Loucy (cell line): ENCODE data around the gene PKHD1.

Experiments
- H2AFZ ChIP-seq: fragments of 200-600 bp; sonication (generic); 2 replicates; pipeline ENCODE4 v1.6.0; 2016; ENCODE audit warnings: antibody characterized with exemption, mild to moderate bottlenecking, low read length, moderate library complexity
- H3F3A ChIP-seq: fragments of 200-600 bp; 2 replicates; pipeline ENCODE4 v1.6.0; 2016; ENCODE audit warnings: antibody characterized with exemption, low read depth, mild to moderate bottlenecking
- H3K27me3 ChIP-seq: fragments of 200-600 bp; sonication (generic); 2 replicates; pipeline ENCODE4 v1.6.1; 2014; ENCODE audit warnings: low read length, mild to moderate bottlenecking; ENCODE audit not compliant: insufficient read depth, poor library complexity, severe bottlenecking
- H3K36me3 ChIP-seq: fragments of 200-600 bp; sonication (generic); 2 replicates; pipeline ENCODE4 v1.6.1; 2016; ENCODE audit warnings: low read length; ENCODE audit not compliant: insufficient read depth
- H3K4me1 ChIP-seq: fragments of 200-600 bp; sonication (generic); 2 replicates; pipeline ENCODE4 v1.5.1; 2014; ENCODE audit warnings: low read length, mild to moderate bottlenecking; ENCODE audit not compliant: insufficient read depth, poor library complexity, severe bottlenecking
- H3K4me2 ChIP-seq: fragments of 200-600 bp; sonication (generic); 2 replicates; pipeline ENCODE4 v1.6.0; 2014; ENCODE audit warnings: antibody characterized with exemption, low read length, low read depth, mild to moderate bottlenecking; ENCODE audit not compliant: poor library complexity, severe bottlenecking
- H3K4me3 ChIP-seq: fragments of 200-600 bp; sonication (generic); 2 replicates; pipeline ENCODE4 v1.5.1; 2014; ENCODE audit warnings: low read length, mild to moderate bottlenecking, mixed read lengths; ENCODE audit not compliant: poor library complexity, severe bottlenecking
- H3K79me2 ChIP-seq: fragments of 200-600 bp; sonication (generic); 2 replicates; pipeline ENCODE4 v1.6.1; 2014; ENCODE audit warnings: low read length; ENCODE audit not compliant: insufficient read depth
- H3K9ac ChIP-seq: fragments of 200-600 bp; sonication (generic); 2 replicates; pipeline ENCODE4 v1.6.0; 2014; ENCODE audit warnings: mild to moderate bottlenecking, low read depth, low read length, moderate library complexity; ENCODE audit not compliant: poor library complexity, severe bottlenecking
- H3K9me2 ChIP-seq: fragments of 200-600 bp; sonication (generic); replicated peaks from 2 replicates; pipeline ENCODE4 v1.6.1; 2016; ENCODE audit warnings: low read depth, low read length, mixed read lengths
- H3K9me3 ChIP-seq: fragments of 200-600 bp; sonication (generic); 2 replicates; pipeline ENCODE4 v1.6.1; 2014; ENCODE audit warnings: mild to moderate bottlenecking, antibody characterized with exemption, low read length, low read depth; ENCODE audit not compliant: insufficient read depth
- H4K20me1 ChIP-seq: fragments of 200-600 bp; sonication (generic); 2 replicates; pipeline ENCODE4 v1.6.0; 2014; ENCODE audit warnings: antibody characterized with exemption, low read length, mild to moderate bottlenecking; ENCODE audit not compliant: insufficient read depth, poor library complexity, severe bottlenecking
- EZH2phosphoT487 ChIP-seq: fragments of 200-600 bp; IDR thresholded peaks from 2 replicates; pipeline ENCODE4 v1.6.1; 2018; ENCODE audit warnings: antibody characterized with exemption, mild to moderate bottlenecking, moderate library complexity, borderline replicate concordance
- TF ChIP-seq, protein P1 (sequence below): fragments of 200-600 bp; sonication (generic); conservative IDR thresholded peaks from 2 replicates; pipeline ENCODE4 v1.5.1; 2014; ENCODE audit warnings: mild to moderate bottlenecking, antibody characterized with exemption, low read length

Gene PKHD1

DNA sequence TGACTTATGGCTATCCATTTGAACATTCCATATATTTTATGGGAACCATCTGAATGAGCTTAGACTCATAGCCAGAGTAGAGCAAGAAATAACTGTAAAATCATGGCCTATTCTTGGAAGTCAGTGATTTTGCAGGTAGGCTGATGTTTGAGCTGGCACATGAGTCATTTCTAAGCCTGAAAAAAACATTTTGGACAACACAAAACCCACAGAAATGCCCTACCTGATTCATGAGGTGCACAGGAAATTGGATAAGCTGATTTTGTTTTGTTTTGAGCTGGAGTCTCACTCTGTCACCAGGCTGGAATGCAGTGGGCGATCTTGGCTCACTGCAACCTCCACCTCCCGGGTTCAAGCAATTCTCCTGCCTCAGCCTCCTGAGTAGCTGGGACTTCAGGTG is 443.0 kb downstream of the PKHD1 start:
- no peaks in the 10 kb centered on the region for H3K9me2 ChIP-seq
- no peak overlapping the region for H3K4me2 ChIP-seq
- no peaks in the 10 kb centered on the region for H3K36me3 ChIP-seq
- TF ChIP-seq EZH2phosphoT487: no peak
- TF ChIP-seq, protein P1, sequence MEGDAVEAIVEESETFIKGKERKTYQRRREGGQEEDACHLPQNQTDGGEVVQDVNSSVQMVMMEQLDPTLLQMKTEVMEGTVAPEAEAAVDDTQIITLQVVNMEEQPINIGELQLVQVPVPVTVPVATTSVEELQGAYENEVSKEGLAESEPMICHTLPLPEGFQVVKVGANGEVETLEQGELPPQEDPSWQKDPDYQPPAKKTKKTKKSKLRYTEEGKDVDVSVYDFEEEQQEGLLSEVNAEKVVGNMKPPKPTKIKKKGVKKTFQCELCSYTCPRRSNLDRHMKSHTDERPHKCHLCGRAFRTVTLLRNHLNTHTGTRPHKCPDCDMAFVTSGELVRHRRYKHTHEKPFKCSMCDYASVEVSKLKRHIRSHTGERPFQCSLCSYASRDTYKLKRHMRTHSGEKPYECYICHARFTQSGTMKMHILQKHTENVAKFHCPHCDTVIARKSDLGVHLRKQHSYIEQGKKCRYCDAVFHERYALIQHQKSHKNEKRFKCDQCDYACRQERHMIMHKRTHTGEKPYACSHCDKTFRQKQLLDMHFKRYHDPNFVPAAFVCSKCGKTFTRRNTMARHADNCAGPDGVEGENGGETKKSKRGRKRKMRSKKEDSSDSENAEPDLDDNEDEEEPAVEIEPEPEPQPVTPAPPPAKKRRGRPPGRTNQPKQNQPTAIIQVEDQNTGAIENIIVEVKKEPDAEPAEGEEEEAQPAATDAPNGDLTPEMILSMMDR: no peak
- no peaks in the 10 kb centered on the region for H3K4me1 ChIP-seq
- no peaks in the 10 kb centered on the region for H3K27me3 ChIP-seq
- no peak overlapping the region for H3K9ac ChIP-seq
- no peak overlapping the region for H3K4me3 ChIP-seq
- no peaks in the 10 kb centered on the region for H3K79me2 ChIP-seq
- H2AFZ ChIP-seq: no peak overlapping the region
- H4K20me1 ChIP-seq: no peaks in the 10 kb centered on the region
- no peaks in the 10 kb centered on the region for H3F3A ChIP-seq
- no peaks in the 10 kb centered on the region; the same call in 1 of the 2 replicates for H3K9me3 ChIP-seq

DNA sequence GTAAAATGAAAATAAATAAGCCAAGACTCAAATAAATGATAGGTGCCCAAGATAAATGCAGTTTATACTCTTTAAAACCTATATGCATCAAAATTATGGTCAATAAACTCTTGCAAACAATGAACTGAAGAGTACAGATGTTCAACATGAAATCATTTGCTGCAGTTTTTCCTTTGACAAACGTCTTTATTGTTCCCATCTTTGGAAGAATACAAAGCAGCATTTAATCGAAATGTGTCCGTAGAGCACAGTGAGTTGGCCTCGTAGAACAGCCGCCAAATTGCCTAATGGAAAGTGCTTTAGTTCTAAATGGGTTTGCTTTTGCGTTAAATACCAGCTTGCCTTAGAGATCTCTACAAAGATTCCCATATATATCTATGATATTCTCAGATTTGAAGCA is 447.4 kb downstream of the PKHD1 start:
- H3F3A ChIP-seq: no peaks in the 10 kb centered on the region

GRCh38 chr6:51633424-51633823 is 454.0 kb downstream of the PKHD1 start:
- no peaks in the 10 kb centered on the region for H3K4me1 ChIP-seq
- no peaks in the 10 kb centered on the region for H3F3A ChIP-seq
- H3K36me3 ChIP-seq: no peaks in the 10 kb centered on the region
- H3K9me3 ChIP-seq: no peaks in the 10 kb centered on the region
- H4K20me1 ChIP-seq: no peaks in the 10 kb centered on the region
- H3K27me3 ChIP-seq: no peaks in the 10 kb centered on the region
- no peak overlapping the region for H3K9ac ChIP-seq
- H2AFZ ChIP-seq: no peak overlapping the region
- no peak overlapping the region for H3K4me3 ChIP-seq
- H3K9me2 ChIP-seq: no peaks in the 10 kb centered on the region
- TF ChIP-seq, protein P1: no peak
- no peak for TF ChIP-seq EZH2phosphoT487
- H3K4me2 ChIP-seq: no peak overlapping the region
- no peaks in the 10 kb centered on the region for H3K79me2 ChIP-seq

More for the DNA sequence above, 447.4 kb downstream of the PKHD1 start:
- no peaks in the 10 kb centered on the region for H4K20me1 ChIP-seq
- no peaks in the 10 kb centered on the region for H3K79me2 ChIP-seq
- no peaks in the 10 kb centered on the region; the same call in 1 of the 2 replicates for H3K9me3 ChIP-seq
- TF ChIP-seq, protein P1: no peak
- no peak overlapping the region for H3K4me3 ChIP-seq
- H3K36me3 ChIP-seq: no peaks in the 10 kb centered on the region
- H3K4me1 ChIP-seq: no peaks in the 10 kb centered on the region
- H3K27me3 ChIP-seq: no peaks in the 10 kb centered on the region
- H3K9ac ChIP-seq: no peak overlapping the region
- no peak overlapping the region for H3K4me2 ChIP-seq
- no peaks in the 10 kb centered on the region for H3K9me2 ChIP-seq
- no peak overlapping the region for H2AFZ ChIP-seq
